T-cell (primary cell): ENCODE results near the gene FGGY. TPM values are rescaled to one million over a fixed set of nuclear protein-coding genes. Genes with fewer than 3 reads are reported as not detected.

Source experiments
- ATAC-seq, 4 experiments: fragments of 200-7000 bp in 3 of 4; fragments of 150-1000 bp in 1 of 4; cut with Tn5 transposase; replicated peaks in 1 of 4; 1 replicate in 3 of 4; 2 replicates in 1 of 4; pipeline ENCODE4 v1.10.0; 2021; ENCODE audit warnings: moderate library complexity in 3 of 4, mild to moderate bottlenecking in 2 of 4, moderate number of reproducible peaks in 1 of 4
- CTCF ChIA-PET, 2 donors: fragments of 300-600 bp; sonication (Branson Sonifier 250); formaldehyde crosslinking; loops; one replicate each; lab custom pipeline; 2022; ENCODE audit warnings: antibody characterized with exemption in 2 of 2; lab: Charles Lee
- POLR2A ChIA-PET, 2 donors: fragments of 300-600 bp; sonication (Branson Sonifier 250); formaldehyde crosslinking; loops; one replicate each; lab custom pipeline; 2022; ENCODE audit warnings: antibody characterized with exemption in 2 of 2; lab: Charles Lee
- DNase-seq, 35 experiments: peaks; one replicate each; pipeline versions ENCODE4 v3.0.0 to v3.0.0-alpha.2; 2013 to 2023
- H3K27ac ChIP-seq: one replicate; pipeline ENCODE4 v1.5.1; 2013; ENCODE audit warnings: low read length
- H3K27me3 ChIP-seq, 2 experiments: replicated peaks in 1 of 2; 1 replicate in 1 of 2; 2 replicates in 1 of 2; pipeline versions ENCODE4 v1.6.1 to v1.7.0; 2013; ENCODE audit warnings: low read length in 1 of 2, mixed read lengths in 1 of 2; ENCODE audit not compliant: control insufficient read depth in 2 of 2, insufficient read depth in 2 of 2; ENCODE audit errors: extremely low read depth in 1 of 2
- H3K36me3 ChIP-seq, 2 donors: 1 replicate in 1 of 2; 2 replicates in 1 of 2; pipeline versions ENCODE4 v1.6.1 to v1.7.0; 2013; ENCODE audit warnings: low read length in 1 of 2; ENCODE audit not compliant: control insufficient read depth in 2 of 2, insufficient read depth in 1 of 2; ENCODE audit errors: extremely low read depth in 1 of 2
- H3K4me1 ChIP-seq, 2 experiments: 1 replicate in 1 of 2; 2 replicates in 1 of 2; pipeline versions ENCODE4 v1.6.1 to v1.7.0; 2013; ENCODE audit warnings: low read length in 2 of 2, mixed read lengths in 1 of 2; ENCODE audit not compliant: insufficient read depth in 2 of 2, control insufficient read depth in 1 of 2; ENCODE audit errors: extremely low read depth in 1 of 2
- H3K4me3 ChIP-seq, 2 donors: 1 replicate in 1 of 2; 2 replicates in 1 of 2; pipeline versions ENCODE4 v1.5.1 to v1.7.0; 2013; ENCODE audit warnings: mild to moderate bottlenecking in 2 of 2, low read length in 1 of 2, moderate library complexity in 1 of 2; ENCODE audit not compliant: control insufficient read depth in 1 of 2; ENCODE audit errors: extremely low read depth in 1 of 2
- H3K9me3 ChIP-seq: 2 replicates; pipeline ENCODE4 v1.7.0; 2013
- H3K27ac Mint-ChIP-seq, 2 donors: one replicate each; pipeline ENCODE4 v1.8.0; 2020 to 2021; ENCODE audit warnings: mild to moderate bottlenecking in 2 of 2, mixed read lengths in 2 of 2
- H3K27me3 Mint-ChIP-seq, 2 donors: one replicate each; pipeline ENCODE4 v1.8.0; 2021 to 2022; ENCODE audit warnings: mixed read lengths in 2 of 2
- H3K36me3 Mint-ChIP-seq: one replicate; pipeline ENCODE4 v1.8.0; 2021; ENCODE audit warnings: mixed read lengths
- H3K4me1 Mint-ChIP-seq, 3 donors: one replicate each; pipeline ENCODE4 v1.8.0; 2020 to 2022; ENCODE audit warnings: mixed read lengths in 3 of 3, mild to moderate bottlenecking in 1 of 3
- H3K4me3 Mint-ChIP-seq, 3 donors: one replicate each; pipeline ENCODE4 v1.8.0; 2020 to 2022; ENCODE audit warnings: mild to moderate bottlenecking in 3 of 3, mixed read lengths in 3 of 3, moderate library complexity in 3 of 3
- H3K9me3 Mint-ChIP-seq, 3 donors: one replicate each; pipeline ENCODE4 v1.8.0; 2020 to 2022; ENCODE audit warnings: mixed read lengths in 3 of 3
- WGBS: methylation state at CpG from one replicate; pipeline ENCODE4 v1.1.5; 2013; ENCODE audit warnings: missing lambda C conversion rate; ENCODE audit not compliant: insufficient coverage; 5-methylcytosine and 5-hydroxymethylcytosine counted together
- total RNA-seq, 35 experiments: library from RNA in 6 of 35; stranded (reverse) in 6 of 35; fragments of 120-200 nt in 1 of 35; gene quantifications; one replicate each; pipeline versions ENCODE4 v1.2.1 to v1.2.4 and lab custom pipeline; 2013 to 2026

The FGGY gene
- total RNA-seq, 5 donors from 2014 or later (not counting 1 experiment from before 2014, with no cell fraction given), result 7.8 to 21.7 (median 12.6) TPM

DNA sequence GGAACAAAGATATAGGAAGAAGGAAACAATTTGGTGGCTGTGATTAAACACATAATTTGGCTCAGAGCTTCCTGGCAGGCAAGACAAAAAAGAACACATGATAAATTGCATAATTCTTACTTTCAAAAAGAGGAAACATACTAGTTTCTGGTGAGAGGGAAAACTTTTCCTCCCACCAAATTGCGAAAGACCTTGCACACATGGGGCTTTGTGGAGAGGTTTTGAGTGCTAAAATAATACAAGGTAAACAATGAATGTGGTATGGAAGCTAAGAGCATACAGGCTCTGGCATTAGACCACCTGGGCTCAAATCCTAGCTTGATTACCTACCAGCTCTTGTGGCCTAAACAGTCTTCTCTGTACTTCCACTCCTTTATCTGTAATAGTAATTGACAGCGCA is 377.7 kb downstream of the FGGY start:
- ATAC-seq, result no peak
- no CpG with 5 or more reads among the region's 2 CpGs for WGBS
- no peak overlapping the region for H3K4me3 ChIP-seq
- no peaks in the 10 kb centered on the region for H3K9me3 ChIP-seq
- H3K36me3 ChIP-seq, result no peaks in the 10 kb centered on the region
- ChIA-PET CTCF (interaction anchor here in 1 of 2 donors (0.7 kb wide), 1 partner anchor 14 kb away, joined by 3 read pairs; no protein-coding TSS in a partner anchor), POLR2A (interaction anchor here in 1 of 2 donors (0.6 kb wide), 1 partner anchor 12 kb away, joined by 3 read pairs; no protein-coding TSS in a partner anchor)
- Mint-ChIP-seq H3K4me3 (no peak overlapping the region), H3K4me1 (no peaks in the 10 kb centered on the region), H3K27ac (no peak overlapping the region), H3K9me3 (no peaks in the 10 kb centered on the region), H3K36me3 (no peaks in the 10 kb centered on the region), H3K27me3 (no peaks in the 10 kb centered on the region)
- no peak overlapping the region for H3K27ac ChIP-seq
- no peaks in the 10 kb centered on the region for H3K4me1 ChIP-seq
- DNase-seq, result no peak
- no peaks in the 10 kb centered on the region for H3K27me3 ChIP-seq

DNA sequence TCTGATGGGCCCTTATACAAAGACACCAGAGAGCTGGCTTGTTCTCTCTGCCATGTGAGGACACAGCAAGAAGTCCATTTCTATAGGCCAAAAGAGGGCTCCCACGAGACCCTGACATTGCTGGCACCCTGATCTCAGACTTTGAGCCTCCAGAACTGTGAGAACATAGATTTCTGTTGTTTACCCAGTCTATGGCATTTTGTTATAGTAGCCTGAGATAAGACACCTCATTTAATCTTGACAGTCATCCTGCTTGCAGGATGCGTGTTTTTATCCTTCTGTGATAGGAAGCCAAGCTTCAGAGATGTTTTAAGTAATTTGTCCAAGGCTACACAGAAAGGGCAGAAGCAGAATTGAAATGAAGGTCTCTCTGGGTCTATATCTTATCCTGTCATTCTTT is 379.0 kb downstream of the FGGY start:
- DNase-seq (no peak), ATAC-seq (no peak)
- H3K36me3 Mint-ChIP-seq, result no peaks in the 10 kb centered on the region
- Histone ChIP-seq H3K27me3 (no peaks in the 10 kb centered on the region), H3K36me3 (no peaks in the 10 kb centered on the region), H3K27ac (no peak overlapping the region), H3K4me1 (no peaks in the 10 kb centered on the region), H3K9me3 (no peaks in the 10 kb centered on the region), H3K4me3 (no peak overlapping the region)
- 100% methylated on average over 1 of the region's 2 CpGs for WGBS
- H3K4me3 Mint-ChIP-seq, result no peak overlapping the region
- H3K27me3 Mint-ChIP-seq, result no peaks in the 10 kb centered on the region
- H3K9me3 Mint-ChIP-seq, result no peaks in the 10 kb centered on the region
- ChIA-PET POLR2A (interaction anchor here in 1 of 2 donors (0.6 kb wide), 1 partner anchor 934 kb away, joined by 4 read pairs; no protein-coding TSS in a partner anchor), CTCF (interaction anchor here in 1 of 2 donors (0.6 kb wide), 1 partner anchor 18 kb away, joined by 3 read pairs; no protein-coding TSS in a partner anchor)
- H3K27ac Mint-ChIP-seq, result no peak overlapping the region
- H3K4me1 Mint-ChIP-seq, result no peaks in the 10 kb centered on the region

DNA sequence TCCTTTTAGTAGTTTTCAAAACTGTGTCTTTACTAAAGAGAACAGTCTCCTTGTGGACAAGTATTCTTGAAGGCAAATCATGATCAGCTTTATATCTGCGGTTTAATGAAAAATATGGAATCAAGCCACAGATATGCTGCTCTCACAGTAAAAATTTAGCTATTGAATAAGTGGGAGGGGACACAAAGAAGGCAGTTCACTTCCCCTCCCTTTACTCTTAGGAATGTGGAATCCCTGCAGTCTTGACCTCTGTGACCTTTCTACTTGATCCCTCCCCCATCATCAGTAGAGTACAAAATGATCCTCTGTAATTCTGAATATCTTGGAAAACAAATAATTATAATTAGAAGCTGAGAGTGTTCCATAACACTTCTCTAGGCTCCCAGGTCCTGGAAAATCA is 381.1 kb downstream of the FGGY start:
- no peaks in the 10 kb centered on the region for H3K36me3 Mint-ChIP-seq
- H3K4me3 Mint-ChIP-seq, result no peak overlapping the region
- Histone ChIP-seq H3K9me3 (no peaks in the 10 kb centered on the region), H3K27me3 (no peaks in the 10 kb centered on the region), H3K36me3 (no peaks in the 10 kb centered on the region), H3K4me1 (no peaks in the 10 kb centered on the region), H3K27ac (no peak overlapping the region), H3K4me3 (no peak overlapping the region)
- ChIA-PET POLR2A (no interaction called here), CTCF (no interaction called here)
- DNase-seq (no peak), ATAC-seq (no peak)
- H3K9me3 Mint-ChIP-seq, result no peaks in the 10 kb centered on the region
- no peaks in the 10 kb centered on the region for H3K4me1 Mint-ChIP-seq
- H3K27me3 Mint-ChIP-seq, result no peaks in the 10 kb centered on the region
- WGBS, result no CpG with 5 or more reads among the region's 1 CpG
- H3K27ac Mint-ChIP-seq, result no peak overlapping the region

DNA sequence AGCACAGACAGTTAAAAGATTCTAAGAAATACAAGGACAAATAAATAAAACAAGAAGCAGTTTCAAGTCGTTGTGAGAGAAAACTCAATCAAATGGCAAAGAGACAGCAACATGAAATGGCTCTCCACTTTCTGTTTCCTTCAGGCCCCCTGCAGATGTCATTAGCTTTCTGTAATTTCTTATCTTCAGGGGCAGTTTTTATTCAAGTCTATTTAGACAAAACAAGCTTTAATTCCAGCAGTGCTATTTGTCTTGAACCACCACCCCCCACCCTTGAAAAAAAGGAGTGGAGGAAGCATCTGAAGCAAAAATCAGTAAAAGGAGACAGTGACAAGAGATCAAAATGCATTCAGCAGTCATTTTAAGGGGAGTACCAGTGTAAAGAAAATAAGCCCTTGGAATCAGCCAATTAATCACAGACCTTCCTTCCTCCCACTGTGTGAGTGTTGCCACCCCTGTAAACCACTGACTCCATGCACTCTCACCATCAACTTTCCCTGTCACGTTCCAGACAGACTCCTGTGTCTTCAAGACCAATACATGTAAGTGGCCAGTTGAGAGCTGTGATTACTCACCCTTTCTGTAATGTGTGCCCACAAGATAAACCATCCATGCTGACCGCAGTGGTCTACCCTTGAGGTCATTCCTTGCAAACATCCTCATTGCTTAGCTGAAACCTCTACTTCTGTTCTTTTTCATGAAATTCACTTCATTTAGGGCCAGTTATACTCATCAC is 381.8 kb downstream of the FGGY start:
- H3K4me3 Mint-ChIP-seq, result no peak overlapping the region
- ChIA-PET POLR2A (no interaction called here), CTCF (no interaction called here)
- Histone ChIP-seq H3K27me3 (no peaks in the 10 kb centered on the region), H3K4me1 (no peaks in the 10 kb centered on the region), H3K9me3 (no peaks in the 10 kb centered on the region), H3K36me3 (no peaks in the 10 kb centered on the region), H3K4me3 (no peak overlapping the region), H3K27ac (no peak overlapping the region)
- DNase-seq (no peak), ATAC-seq (no peak)
- no peaks in the 10 kb centered on the region for H3K9me3 Mint-ChIP-seq
- no peaks in the 10 kb centered on the region for H3K4me1 Mint-ChIP-seq
- H3K27ac Mint-ChIP-seq, result no peak overlapping the region
- H3K36me3 Mint-ChIP-seq, result no peaks in the 10 kb centered on the region
- H3K27me3 Mint-ChIP-seq, result no peaks in the 10 kb centered on the region
- WGBS, result 80% methylated on average over 2 of the region's 3 CpGs

DNA sequence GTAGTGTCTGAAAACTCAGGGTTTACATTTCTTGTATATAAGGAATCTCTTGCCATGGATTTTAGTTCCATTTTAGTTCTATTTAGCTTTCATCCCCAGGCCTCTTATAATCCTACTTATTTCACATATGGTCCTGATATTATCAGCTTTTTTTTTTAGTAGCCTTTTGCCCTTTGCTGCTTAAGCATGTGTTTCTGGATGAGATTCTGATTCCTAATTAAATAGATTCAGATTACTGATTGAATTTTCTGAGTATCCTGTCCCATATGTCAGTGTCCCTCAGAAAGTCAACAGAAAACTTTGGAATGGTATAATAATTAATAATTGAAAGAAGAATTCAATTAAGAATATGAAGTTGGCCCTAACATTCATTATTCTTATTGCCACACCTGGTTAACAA is 383.1 kb downstream of the FGGY start:
- H3K4me3 ChIP-seq, result no peak overlapping the region
- Mint-ChIP-seq H3K4me3 (no peak overlapping the region), H3K36me3 (no peaks in the 10 kb centered on the region), H3K27ac (no peak overlapping the region), H3K27me3 (no peaks in the 10 kb centered on the region), H3K4me1 (no peaks in the 10 kb centered on the region), H3K9me3 (no peaks in the 10 kb centered on the region)
- H3K9me3 ChIP-seq, result no peaks in the 10 kb centered on the region
- no peak for ATAC-seq
- POLR2A ChIA-PET, result no interaction called here
- DNase-seq, result no peak
- H3K27me3 ChIP-seq, result no peaks in the 10 kb centered on the region
- no peaks in the 10 kb centered on the region for H3K4me1 ChIP-seq
- no peaks in the 10 kb centered on the region for H3K36me3 ChIP-seq
- CTCF ChIA-PET, result interaction anchor here in 1 of 2 donors (0.7 kb wide), 1 partner anchor 770 kb away, joined by 3 read pairs; no protein-coding TSS in a partner anchor
- H3K27ac ChIP-seq, result no peak overlapping the region

DNA sequence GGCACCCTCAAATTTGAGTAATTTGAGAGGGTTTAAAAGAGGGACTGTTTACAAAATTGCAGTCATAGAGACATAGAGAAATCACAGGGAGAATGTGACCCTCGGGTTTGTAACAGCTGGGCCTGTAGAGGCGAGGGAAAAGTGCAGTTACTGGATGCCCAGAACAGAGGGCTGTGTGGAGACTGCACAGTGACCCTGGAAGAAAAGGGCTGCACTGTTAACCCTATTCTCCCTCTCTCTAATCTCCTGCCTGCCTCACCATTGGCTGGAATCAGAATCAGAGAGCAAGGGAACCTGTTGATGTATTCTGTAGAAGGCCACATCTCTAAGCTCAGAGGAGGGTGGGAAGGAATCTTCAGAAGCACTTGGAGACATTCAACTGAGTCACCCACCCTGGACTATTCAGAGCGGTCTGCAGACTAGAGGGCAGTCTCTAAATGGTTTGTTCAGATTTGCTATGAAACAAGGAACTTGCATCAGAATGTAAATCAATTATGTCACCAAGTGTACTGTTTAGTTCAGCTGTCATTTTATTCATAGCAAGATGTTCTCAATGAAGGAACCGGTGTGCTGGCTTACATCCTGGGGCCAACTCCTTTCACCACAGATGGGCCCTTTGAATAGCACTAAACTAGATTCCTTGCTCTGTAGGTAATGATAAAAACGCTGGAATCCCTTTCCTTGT is 385.6 kb downstream of the FGGY start:
- Mint-ChIP-seq H3K4me1 (no peaks in the 10 kb centered on the region), H3K27ac (no peak overlapping the region), H3K4me3 (no peak overlapping the region), H3K9me3 (no peaks in the 10 kb centered on the region), H3K27me3 (no peaks in the 10 kb centered on the region), H3K36me3 (no peaks in the 10 kb centered on the region)
- Histone ChIP-seq H3K9me3 (no peaks in the 10 kb centered on the region), H3K36me3 (no peaks in the 10 kb centered on the region), H3K27ac (no peak overlapping the region), H3K27me3 (no peaks in the 10 kb centered on the region), H3K4me3 (no peak overlapping the region), H3K4me1 (no peaks in the 10 kb centered on the region)
- no peak for ATAC-seq
- CTCF ChIA-PET, result no interaction called here
- 100% methylated on average over 1 of the region's 5 CpGs for WGBS
- DNase-seq, result no peak
- POLR2A ChIA-PET, result interaction anchor here in 1 of 2 donors (0.6 kb wide), 1 partner anchor 51 kb away, joined by 5 read pairs; no protein-coding TSS in a partner anchor
